Neural cell (in vitro differentiated cells): ENCODE measurements around the gene NSUN6. TPM values are rescaled to one million over a fixed set of nuclear protein-coding genes. Genes with fewer than 3 reads are reported as not detected.
"Not testable (repeated sequence)": the region's sequence is repeated elsewhere in the genome, so short reads cannot be mapped to it uniquely, and the experiment has no call there.

Experiments used
- H2AFZ ChIP-seq: fragments of 200-600, 300-800 bp; sonication (generic), shearing (Covaris generic); 2 replicates; pipeline ENCODE4 v1.6.0; 2014; ENCODE audit warnings: low read depth, mild to moderate bottlenecking, antibody characterized with exemption, low read length, moderate library complexity
- H3F3A ChIP-seq: fragments of 200-600 bp; shearing (Covaris generic); 2 replicates; pipeline ENCODE4 v1.6.1; 2016; ENCODE audit warnings: mild to moderate bottlenecking, moderate library complexity, mixed read lengths, antibody characterized with exemption, low read length; ENCODE audit not compliant: insufficient read depth, poor library complexity, severe bottlenecking
- H3K27ac ChIP-seq: fragments of 200-600, 300-800 bp; sonication (generic), shearing (Covaris generic); 2 replicates; pipeline ENCODE4 v1.5.1; 2014; ENCODE audit warnings: mild to moderate bottlenecking, low read length, moderate library complexity
- H3K27me3 ChIP-seq: fragments of 300-800, 200-600 bp; sonication (generic), shearing (Covaris generic); 2 replicates; pipeline ENCODE4 v1.6.0; 2014; ENCODE audit warnings: mild to moderate bottlenecking, low read depth, low read length, moderate library complexity; ENCODE audit not compliant: insufficient read depth
- H3K36me3 ChIP-seq: fragments of 300-800, 200-600 bp; sonication (generic), shearing (Covaris generic); 2 replicates; pipeline ENCODE4 v1.5.1; 2014; ENCODE audit warnings: mild to moderate bottlenecking, antibody characterized with exemption, low read length, moderate library complexity; ENCODE audit not compliant: insufficient read depth
- H3K4me2 ChIP-seq: fragments of 300-800, 200-600 bp; sonication (generic), shearing (Covaris generic); 2 replicates; pipeline ENCODE4 v1.6.0; 2014; ENCODE audit warnings: mild to moderate bottlenecking, low read length
- H3K4me3 ChIP-seq: fragments of 300-800, 200-600 bp; sonication (generic), shearing (Covaris generic); 2 replicates; pipeline ENCODE4 v1.5.1; 2014; ENCODE audit warnings: mild to moderate bottlenecking, low read length, moderate library complexity
- H3K79me2 ChIP-seq: fragments of 200-600 bp; shearing (Covaris generic); replicated peaks from 2 replicates; pipeline ENCODE4 v1.6.0; 2014; ENCODE audit warnings: mild to moderate bottlenecking, low read length, moderate library complexity; ENCODE audit not compliant: insufficient read depth
- H3K9ac ChIP-seq: fragments of 300-800, 200-600 bp; sonication (generic), shearing (Covaris generic); 2 replicates; pipeline ENCODE4 v1.6.1; 2016; ENCODE audit warnings: mild to moderate bottlenecking, low read length, mixed read lengths
- H3K9me2 ChIP-seq: fragments of 200-600 bp; shearing (Covaris generic); 2 replicates; pipeline ENCODE4 v1.6.1; 2016; ENCODE audit warnings: mild to moderate bottlenecking, low read length, mixed read lengths; ENCODE audit not compliant: insufficient read depth
- H3K9me3 ChIP-seq: fragments of 200-600, 300-800 bp; sonication (generic), shearing (Covaris generic); 2 replicates; pipeline ENCODE4 v1.6.1; 2016; ENCODE audit warnings: mild to moderate bottlenecking, mixed run types, low read length, moderate library complexity, mixed read lengths
- H4K20me1 ChIP-seq: fragments of 200-600 bp; shearing (Covaris generic); 2 replicates; pipeline ENCODE4 v1.6.1; 2016; ENCODE audit warnings: mild to moderate bottlenecking, mixed run types; ENCODE audit not compliant: insufficient read depth
- EP300 ChIP-seq: fragments of 450-650 bp; conservative IDR thresholded peaks from 2 replicates; pipeline ENCODE4 v1.6.1; 2014; ENCODE audit warnings: antibody characterized with exemption, mild to moderate bottlenecking, moderate library complexity; ENCODE audit not compliant: poor library complexity, severe bottlenecking
- EZH2 ChIP-seq: fragments of 200-600, 300-800 bp; shearing (Covaris generic), sonication (generic); IDR thresholded peaks from 2 replicates; pipeline ENCODE4 v1.6.1; 2014; ENCODE audit warnings: antibody characterized with exemption, low read length, borderline replicate concordance, mild to moderate bottlenecking; ENCODE audit not compliant: insufficient read depth, poor library complexity, severe bottlenecking
- MXI1 ChIP-seq: fragments of 450-650 bp; conservative IDR thresholded peaks from 2 replicates; pipeline ENCODE4 v1.6.1; 2014; ENCODE audit warnings: antibody characterized with exemption, mild to moderate bottlenecking; ENCODE audit not compliant: poor library complexity, severe bottlenecking
- POLR2AphosphoS5 ChIP-seq: IDR thresholded peaks from 2 replicates; pipeline ENCODE4 v1.6.1; 2012
- RAD21 ChIP-seq: fragments of 450-650 bp; conservative IDR thresholded peaks from 2 replicates; pipeline ENCODE4 v1.6.1; 2014; ENCODE audit warnings: antibody characterized with exemption, mild to moderate bottlenecking, moderate library complexity
- SMC3 ChIP-seq: fragments of 450-650 bp; conservative IDR thresholded peaks from 2 replicates; pipeline ENCODE4 v1.6.1; 2014; ENCODE audit warnings: antibody characterized with exemption, mild to moderate bottlenecking, moderate library complexity; ENCODE audit not compliant: poor library complexity
- TAF1 ChIP-seq: IDR thresholded peaks from 2 replicates; pipeline ENCODE4 v1.6.1; 2012; ENCODE audit warnings: low read depth
- polyA plus RNA-seq: library from polyadenylated mRNA; depleted of rRNA; stranded (reverse); fragments of >200 nt; gene quantifications from 2 replicates; pipeline ENCODE4 v1.2.3, GENCODE V29; 2014
- TF ChIP-seq, protein P1 (sequence below): IDR thresholded peaks from 2 replicates; pipeline ENCODE4 v1.6.1; 2012; ENCODE audit warnings: borderline replicate concordance
- TF ChIP-seq, protein P2 (sequence below): fragments of 450-650 bp; IDR thresholded peaks from 2 replicates; pipeline ENCODE4 v1.5.1; 2014; ENCODE audit warnings: antibody characterized with exemption, mild to moderate bottlenecking, moderate library complexity; ENCODE audit not compliant: poor library complexity, severe bottlenecking

The NSUN6 gene
- polyA plus RNA-seq, 1 donor from 2014 or later, result 74.6 TPM

- H3F3A ChIP-seq, result no peaks in the 10 kb centered on the region
- no peaks in the 10 kb centered on the region for H3K9me2 ChIP-seq
- no peak overlapping the region for H3K9ac ChIP-seq
- no peak overlapping the region for H3K4me3 ChIP-seq
- H3K36me3 ChIP-seq, result no peaks in the 10 kb centered on the region
- H3K27me3 ChIP-seq, result no peaks in the 10 kb centered on the region
- peaks cover 3% of the 10 kb centered on the region for H3K9me3 ChIP-seq
- H3K27ac ChIP-seq, result no peak overlapping the region
- H3K4me2 ChIP-seq, result no peak overlapping the region
- H3K79me2 ChIP-seq, result no peaks in the 10 kb centered on the region
- H2AFZ ChIP-seq, result no peak overlapping the region
- H4K20me1 ChIP-seq, result no peaks in the 10 kb centered on the region
- TF ChIP-seq POLR2AphosphoS5 (no peak), TAF1 (no peak), SMC3 (no peak), MXI1 (no peak), EZH2 (no peak), RAD21 (no peak), EP300 (no peak)
- TF ChIP-seq, protein P1, sequence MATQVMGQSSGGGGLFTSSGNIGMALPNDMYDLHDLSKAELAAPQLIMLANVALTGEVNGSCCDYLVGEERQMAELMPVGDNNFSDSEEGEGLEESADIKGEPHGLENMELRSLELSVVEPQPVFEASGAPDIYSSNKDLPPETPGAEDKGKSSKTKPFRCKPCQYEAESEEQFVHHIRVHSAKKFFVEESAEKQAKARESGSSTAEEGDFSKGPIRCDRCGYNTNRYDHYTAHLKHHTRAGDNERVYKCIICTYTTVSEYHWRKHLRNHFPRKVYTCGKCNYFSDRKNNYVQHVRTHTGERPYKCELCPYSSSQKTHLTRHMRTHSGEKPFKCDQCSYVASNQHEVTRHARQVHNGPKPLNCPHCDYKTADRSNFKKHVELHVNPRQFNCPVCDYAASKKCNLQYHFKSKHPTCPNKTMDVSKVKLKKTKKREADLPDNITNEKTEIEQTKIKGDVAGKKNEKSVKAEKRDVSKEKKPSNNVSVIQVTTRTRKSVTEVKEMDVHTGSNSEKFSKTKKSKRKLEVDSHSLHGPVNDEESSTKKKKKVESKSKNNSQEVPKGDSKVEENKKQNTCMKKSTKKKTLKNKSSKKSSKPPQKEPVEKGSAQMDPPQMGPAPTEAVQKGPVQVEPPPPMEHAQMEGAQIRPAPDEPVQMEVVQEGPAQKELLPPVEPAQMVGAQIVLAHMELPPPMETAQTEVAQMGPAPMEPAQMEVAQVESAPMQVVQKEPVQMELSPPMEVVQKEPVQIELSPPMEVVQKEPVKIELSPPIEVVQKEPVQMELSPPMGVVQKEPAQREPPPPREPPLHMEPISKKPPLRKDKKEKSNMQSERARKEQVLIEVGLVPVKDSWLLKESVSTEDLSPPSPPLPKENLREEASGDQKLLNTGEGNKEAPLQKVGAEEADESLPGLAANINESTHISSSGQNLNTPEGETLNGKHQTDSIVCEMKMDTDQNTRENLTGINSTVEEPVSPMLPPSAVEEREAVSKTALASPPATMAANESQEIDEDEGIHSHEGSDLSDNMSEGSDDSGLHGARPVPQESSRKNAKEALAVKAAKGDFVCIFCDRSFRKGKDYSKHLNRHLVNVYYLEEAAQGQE, result no peak
- TF ChIP-seq, protein P2, sequence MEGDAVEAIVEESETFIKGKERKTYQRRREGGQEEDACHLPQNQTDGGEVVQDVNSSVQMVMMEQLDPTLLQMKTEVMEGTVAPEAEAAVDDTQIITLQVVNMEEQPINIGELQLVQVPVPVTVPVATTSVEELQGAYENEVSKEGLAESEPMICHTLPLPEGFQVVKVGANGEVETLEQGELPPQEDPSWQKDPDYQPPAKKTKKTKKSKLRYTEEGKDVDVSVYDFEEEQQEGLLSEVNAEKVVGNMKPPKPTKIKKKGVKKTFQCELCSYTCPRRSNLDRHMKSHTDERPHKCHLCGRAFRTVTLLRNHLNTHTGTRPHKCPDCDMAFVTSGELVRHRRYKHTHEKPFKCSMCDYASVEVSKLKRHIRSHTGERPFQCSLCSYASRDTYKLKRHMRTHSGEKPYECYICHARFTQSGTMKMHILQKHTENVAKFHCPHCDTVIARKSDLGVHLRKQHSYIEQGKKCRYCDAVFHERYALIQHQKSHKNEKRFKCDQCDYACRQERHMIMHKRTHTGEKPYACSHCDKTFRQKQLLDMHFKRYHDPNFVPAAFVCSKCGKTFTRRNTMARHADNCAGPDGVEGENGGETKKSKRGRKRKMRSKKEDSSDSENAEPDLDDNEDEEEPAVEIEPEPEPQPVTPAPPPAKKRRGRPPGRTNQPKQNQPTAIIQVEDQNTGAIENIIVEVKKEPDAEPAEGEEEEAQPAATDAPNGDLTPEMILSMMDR, result no peak
Observed at GRCh38 chr10:18572959-18573561, 78.3 kb downstream of the NSUN6 start.

DNA sequence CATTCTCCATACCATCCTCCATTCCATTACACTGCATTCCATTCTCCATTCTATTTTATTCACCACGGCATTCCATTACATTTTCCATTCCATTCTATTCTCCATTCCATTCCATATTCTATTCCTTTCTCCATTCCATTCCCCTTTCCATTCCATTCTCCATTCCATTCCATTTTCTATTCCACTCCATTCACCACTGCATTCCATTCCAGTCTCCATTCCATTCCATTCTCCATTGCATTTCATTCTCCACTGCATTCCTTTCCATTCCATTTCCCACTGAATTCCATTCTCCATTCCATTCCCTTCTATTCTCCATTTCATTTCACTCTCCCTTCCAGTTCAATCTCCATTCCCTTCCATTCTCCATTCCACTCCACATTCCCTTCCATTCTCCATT lies 79.6 kb downstream of the NSUN6 start:
- H3K27me3 ChIP-seq, result no peaks in the 10 kb centered on the region
- H3K9ac ChIP-seq, result no peak overlapping the region
- H2AFZ ChIP-seq, result no peak overlapping the region
- no peaks in the 10 kb centered on the region for H4K20me1 ChIP-seq
- no peaks in the 10 kb centered on the region for H3K79me2 ChIP-seq
- H3K4me2 ChIP-seq, result no peak overlapping the region
- H3K27ac ChIP-seq, result no peak overlapping the region
- no peaks in the 10 kb centered on the region for H3F3A ChIP-seq
- no peak overlapping the region for H3K4me3 ChIP-seq
- no peaks in the 10 kb centered on the region for H3K36me3 ChIP-seq
- no peaks in the 10 kb centered on the region for H3K9me2 ChIP-seq
- TF ChIP-seq TAF1, result no peak
- no peak for TF ChIP-seq POLR2AphosphoS5
- peaks cover 3% of the 10 kb centered on the region for H3K9me3 ChIP-seq

DNA sequence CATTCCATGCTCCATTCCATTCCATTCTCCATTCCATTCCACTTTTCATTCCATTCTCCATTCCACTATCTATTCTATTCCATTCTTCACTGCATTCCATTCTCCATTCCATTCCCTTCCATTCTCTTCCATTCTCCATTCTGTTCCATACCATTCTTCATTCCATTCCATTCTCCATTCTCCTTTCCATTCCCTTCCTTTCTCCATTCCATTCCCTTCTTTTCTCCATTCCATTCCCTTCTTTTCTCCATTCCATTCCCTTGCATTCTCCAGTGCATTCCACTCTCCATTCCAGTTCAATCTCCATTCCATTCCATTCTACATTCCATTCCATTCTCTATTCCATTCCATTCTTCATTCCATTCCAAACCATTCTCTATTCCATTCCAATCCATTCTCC lies 80.3 kb downstream of the NSUN6 start:
- Histone ChIP-seq H3K9me3 (peaks cover 3% of the 10 kb centered on the region), H2AFZ (no peak overlapping the region), H3K79me2 (no peaks in the 10 kb centered on the region), H3K36me3 (no peaks in the 10 kb centered on the region), H3K9ac (no peak overlapping the region), H3F3A (no peaks in the 10 kb centered on the region), H4K20me1 (no peaks in the 10 kb centered on the region), H3K27ac (no peak overlapping the region), H3K9me2 (no peaks in the 10 kb centered on the region), H3K4me2 (no peak overlapping the region), H3K27me3 (no peaks in the 10 kb centered on the region), H3K4me3 (no peak overlapping the region)
- TF ChIP-seq POLR2AphosphoS5, result no peak

DNA sequence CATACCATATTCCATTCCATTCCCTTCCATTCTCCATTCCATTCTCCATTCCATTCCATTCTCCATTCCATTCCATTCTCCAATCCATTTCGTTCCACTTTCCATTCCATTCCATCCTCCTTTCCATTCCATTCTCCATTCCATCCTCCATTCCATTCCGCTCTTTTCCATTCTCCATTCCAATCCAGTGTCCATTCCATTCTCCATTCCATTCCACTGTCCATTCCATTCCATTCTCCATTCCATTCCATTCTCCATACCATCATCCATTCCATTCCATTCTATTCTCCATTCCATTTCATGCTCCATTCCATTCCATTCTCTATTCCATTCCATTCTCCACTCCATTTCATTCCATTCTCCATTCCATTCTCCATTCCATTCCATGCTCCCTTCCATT lies 81.0 kb downstream of the NSUN6 start:
- not testable (repeated sequence) for H3K4me3 ChIP-seq, H3K27ac ChIP-seq, H3F3A ChIP-seq, H3K27me3 ChIP-seq, H3K4me2 ChIP-seq, H4K20me1 ChIP-seq, H3K79me2 ChIP-seq, H2AFZ ChIP-seq, H3K9ac ChIP-seq, H3K9me3 ChIP-seq, H3K9me2 ChIP-seq, H3K36me3 ChIP-seq
